Panc1 (cell line): ENCODE data around the gene LONRF2. TPM values are rescaled to one million over a fixed set of nuclear protein-coding genes. Genes with fewer than 3 reads are reported as not detected.

Experiments used
- ATAC-seq: fragments of 200-7000 bp; cut with Tn5 transposase; 2 replicates; pipeline ENCODE4 v1.9.1; 2020; ENCODE audit warnings: mild to moderate bottlenecking, moderate library complexity
- BruUV-seq: library from RNA; stranded (reverse); fragments of 400-500 nt; replicated peaks from 2 replicates; lab custom pipeline; 2021; lab: Mats Ljungman, UMichigan
- CTCF ChIA-PET: fragments of 300-600 bp; sonication (Branson Sonifier 250); formaldehyde crosslinking; loops from one replicate; lab custom pipeline; 2022; ENCODE audit warnings: antibody characterized with exemption; lab: Charles Lee
- POLR2A ChIA-PET: fragments of 300-600 bp; sonication (Branson Sonifier 250); formaldehyde crosslinking; loops from one replicate; lab custom pipeline; 2022; ENCODE audit warnings: antibody characterized with exemption; lab: Charles Lee
- DNase-seq: peaks from one replicate; pipeline ENCODE4 v3.0.0-alpha.2; 2010; ENCODE audit warnings: low read depth, low spot score
- H3K27ac ChIP-seq: 2 replicates; pipeline ENCODE4 v1.5.1; 2011; ENCODE audit warnings: mild to moderate bottlenecking, low read length, inconsistent platforms
- H3K27me3 ChIP-seq: fragments of 200-500 bp; sonication (Bioruptor generic); 2 replicates; pipeline ENCODE4 v1.6.0; 2014; ENCODE audit warnings: low read length, inconsistent platforms; ENCODE audit not compliant: control insufficient read depth, insufficient read depth
- H3K36me3 ChIP-seq: fragments of 200-500 bp; sonication (Bioruptor generic); 2 replicates; pipeline ENCODE4 v1.5.1; 2014; ENCODE audit warnings: inconsistent platforms, mild to moderate bottlenecking, low read length, moderate library complexity; ENCODE audit not compliant: control insufficient read depth, insufficient read depth
- H3K4me1 ChIP-seq: 2 replicates; pipeline ENCODE4 v1.5.1; 2011; ENCODE audit warnings: inconsistent platforms, mild to moderate bottlenecking, low read length, moderate library complexity; ENCODE audit not compliant: control insufficient read depth, insufficient read depth
- H3K4me3 ChIP-seq, 2 experiments: 2 replicates each; pipeline ENCODE4 v1.5.1; 2011 to 2012; ENCODE audit warnings: low read depth in 2 of 2, low read length in 2 of 2, mild to moderate bottlenecking in 2 of 2, inconsistent platforms in 1 of 2, moderate library complexity in 1 of 2
- H3K9me3 ChIP-seq: fragments of 200-500 bp; sonication (Bioruptor generic); 2 replicates; pipeline ENCODE4 v1.5.1; 2014; ENCODE audit warnings: low read depth, mild to moderate bottlenecking, inconsistent platforms, low read length, moderate library complexity; ENCODE audit not compliant: control insufficient read depth, insufficient read depth
- POLR2AphosphoS5 ChIP-seq: IDR thresholded peaks from 2 replicates; pipeline ENCODE4 v1.6.1; 2012; ENCODE audit warnings: mild to moderate bottlenecking, low read depth, low read length, moderate library complexity
- SIN3A ChIP-seq: IDR thresholded peaks from 2 replicates; pipeline ENCODE4 v1.6.1; 2012; ENCODE audit warnings: low read depth, mild to moderate bottlenecking, low read length, moderate library complexity, borderline replicate concordance; ENCODE audit not compliant: insufficient read depth
- TCF7L2 ChIP-seq: IDR thresholded peaks from 2 replicates; pipeline ENCODE4 v1.6.1; 2011; ENCODE audit warnings: mild to moderate bottlenecking, low read depth, low read length, inconsistent platforms
- in situ Hi-C: cut with HindIII; loops from 2 replicates; pipeline ENCODE4 v1.10.0; 2016; ENCODE audit warnings: low sequenced_read_pairs, low pct_unique_long_range_greater_than_20kb
- intact Hi-C: fragments of 100-400 bp; cut with micrococcal nuclease; formaldehyde crosslinking; loops from one replicate; pipeline ENCODE4 v1.10.0; 2022; ENCODE audit not compliant: unreplicated experiment
- total RNA-seq: library from RNA; stranded (reverse); gene quantifications from one replicate; pipeline ENCODE4 v1.2.1, GENCODE V29; 2021; ENCODE audit not compliant: unreplicated experiment
- TF ChIP-seq, protein P1 (sequence below), 2 experiments: IDR thresholded peaks; 2 replicates each; pipeline ENCODE4 v1.6.1; 2011 to 2012; ENCODE audit warnings: low read depth in 2 of 2, control low read depth in 1 of 2, low read length in 1 of 2, mild to moderate bottlenecking in 1 of 2, moderate library complexity in 1 of 2; ENCODE audit not compliant: insufficient read depth in 1 of 2
- TF ChIP-seq, protein P2 (sequence below): fragments of 450-650 bp; IDR thresholded peaks from 2 replicates; pipeline ENCODE4 v1.5.1; 2017; ENCODE audit warnings: mild to moderate bottlenecking

LONRF2 gene
- total RNA-seq, 1 experiment from 2014 or later: 12.9 TPM

DNA sequence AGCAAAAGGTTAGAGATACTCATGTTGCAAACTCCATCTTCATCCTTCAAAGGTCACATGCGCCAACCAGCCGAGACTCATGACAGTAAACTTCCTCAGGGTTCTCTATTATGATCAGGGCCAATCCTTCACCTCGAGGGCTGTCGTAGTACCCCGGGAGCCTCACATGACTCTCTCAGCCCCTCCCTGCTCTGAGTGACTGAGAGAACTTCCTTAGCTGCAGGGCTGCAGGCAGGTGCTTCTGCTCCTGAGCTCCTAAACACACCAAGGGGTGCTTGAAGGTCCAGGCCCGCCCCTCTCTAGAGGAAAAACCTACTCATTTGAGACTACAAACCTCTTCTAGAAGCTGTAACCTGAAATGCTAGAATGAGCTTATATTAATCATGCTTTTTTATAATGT, 48.2 kb downstream of the LONRF2 start:
- no peaks in the 10 kb centered on the region for H3K36me3 ChIP-seq
- H3K4me1 ChIP-seq: no peaks in the 10 kb centered on the region
- TF ChIP-seq, protein P1, sequence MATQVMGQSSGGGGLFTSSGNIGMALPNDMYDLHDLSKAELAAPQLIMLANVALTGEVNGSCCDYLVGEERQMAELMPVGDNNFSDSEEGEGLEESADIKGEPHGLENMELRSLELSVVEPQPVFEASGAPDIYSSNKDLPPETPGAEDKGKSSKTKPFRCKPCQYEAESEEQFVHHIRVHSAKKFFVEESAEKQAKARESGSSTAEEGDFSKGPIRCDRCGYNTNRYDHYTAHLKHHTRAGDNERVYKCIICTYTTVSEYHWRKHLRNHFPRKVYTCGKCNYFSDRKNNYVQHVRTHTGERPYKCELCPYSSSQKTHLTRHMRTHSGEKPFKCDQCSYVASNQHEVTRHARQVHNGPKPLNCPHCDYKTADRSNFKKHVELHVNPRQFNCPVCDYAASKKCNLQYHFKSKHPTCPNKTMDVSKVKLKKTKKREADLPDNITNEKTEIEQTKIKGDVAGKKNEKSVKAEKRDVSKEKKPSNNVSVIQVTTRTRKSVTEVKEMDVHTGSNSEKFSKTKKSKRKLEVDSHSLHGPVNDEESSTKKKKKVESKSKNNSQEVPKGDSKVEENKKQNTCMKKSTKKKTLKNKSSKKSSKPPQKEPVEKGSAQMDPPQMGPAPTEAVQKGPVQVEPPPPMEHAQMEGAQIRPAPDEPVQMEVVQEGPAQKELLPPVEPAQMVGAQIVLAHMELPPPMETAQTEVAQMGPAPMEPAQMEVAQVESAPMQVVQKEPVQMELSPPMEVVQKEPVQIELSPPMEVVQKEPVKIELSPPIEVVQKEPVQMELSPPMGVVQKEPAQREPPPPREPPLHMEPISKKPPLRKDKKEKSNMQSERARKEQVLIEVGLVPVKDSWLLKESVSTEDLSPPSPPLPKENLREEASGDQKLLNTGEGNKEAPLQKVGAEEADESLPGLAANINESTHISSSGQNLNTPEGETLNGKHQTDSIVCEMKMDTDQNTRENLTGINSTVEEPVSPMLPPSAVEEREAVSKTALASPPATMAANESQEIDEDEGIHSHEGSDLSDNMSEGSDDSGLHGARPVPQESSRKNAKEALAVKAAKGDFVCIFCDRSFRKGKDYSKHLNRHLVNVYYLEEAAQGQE (IDR thresholded peaks at IDR 0.05; ENCODE audit: insufficient read depth in 1 of 2, low read depth in 2 of 2, low read length in 1 of 2): no peak
- TF ChIP-seq SIN3A: no peak
- TF ChIP-seq POLR2AphosphoS5: no peak
- TF ChIP-seq, protein P2, sequence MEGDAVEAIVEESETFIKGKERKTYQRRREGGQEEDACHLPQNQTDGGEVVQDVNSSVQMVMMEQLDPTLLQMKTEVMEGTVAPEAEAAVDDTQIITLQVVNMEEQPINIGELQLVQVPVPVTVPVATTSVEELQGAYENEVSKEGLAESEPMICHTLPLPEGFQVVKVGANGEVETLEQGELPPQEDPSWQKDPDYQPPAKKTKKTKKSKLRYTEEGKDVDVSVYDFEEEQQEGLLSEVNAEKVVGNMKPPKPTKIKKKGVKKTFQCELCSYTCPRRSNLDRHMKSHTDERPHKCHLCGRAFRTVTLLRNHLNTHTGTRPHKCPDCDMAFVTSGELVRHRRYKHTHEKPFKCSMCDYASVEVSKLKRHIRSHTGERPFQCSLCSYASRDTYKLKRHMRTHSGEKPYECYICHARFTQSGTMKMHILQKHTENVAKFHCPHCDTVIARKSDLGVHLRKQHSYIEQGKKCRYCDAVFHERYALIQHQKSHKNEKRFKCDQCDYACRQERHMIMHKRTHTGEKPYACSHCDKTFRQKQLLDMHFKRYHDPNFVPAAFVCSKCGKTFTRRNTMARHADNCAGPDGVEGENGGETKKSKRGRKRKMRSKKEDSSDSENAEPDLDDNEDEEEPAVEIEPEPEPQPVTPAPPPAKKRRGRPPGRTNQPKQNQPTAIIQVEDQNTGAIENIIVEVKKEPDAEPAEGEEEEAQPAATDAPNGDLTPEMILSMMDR: no peak
- no peak for TF ChIP-seq TCF7L2
- ChIA-PET POLR2A (no interaction called here), CTCF (no interaction called here)
- ATAC-seq: no peak
- BruUV-seq: no TSS peak
- intact Hi-C loops: no loop called here
- no peaks in the 10 kb centered on the region for H3K9me3 ChIP-seq
- DNase-seq: no peak
- H3K4me3 ChIP-seq: no peak overlapping the region
- in situ Hi-C loops: no loop called here
- H3K27ac ChIP-seq: no peak overlapping the region
- no peaks in the 10 kb centered on the region for H3K27me3 ChIP-seq

DNA sequence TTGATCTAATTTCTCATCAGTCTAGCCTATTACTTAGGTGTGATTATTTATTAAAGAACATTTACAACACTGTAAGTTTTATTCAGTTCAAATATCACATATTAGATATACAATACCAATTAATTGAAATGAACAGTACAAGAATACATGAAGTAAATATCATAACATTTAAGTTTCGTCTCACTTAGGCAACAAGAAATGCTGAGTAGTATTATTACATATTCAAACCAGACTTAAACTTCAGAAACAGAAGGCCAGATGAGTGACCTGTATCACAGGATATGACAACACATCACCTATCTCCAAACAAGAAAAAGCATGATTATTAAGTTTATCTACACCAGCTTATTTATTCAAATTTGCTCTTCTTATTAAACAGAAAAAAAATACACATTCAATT, 48.9 kb downstream of the LONRF2 start:
- BruUV-seq: no TSS peak
- no peaks in the 10 kb centered on the region for H3K4me1 ChIP-seq
- in situ Hi-C loops: no loop called here
- ATAC-seq: no peak
- intact Hi-C loops: no loop called here
- no peaks in the 10 kb centered on the region for H3K27me3 ChIP-seq
- CTCF ChIA-PET: no interaction called here
- POLR2A ChIA-PET: no interaction called here
- DNase-seq: no peak
- no peaks in the 10 kb centered on the region for H3K36me3 ChIP-seq
- no peak overlapping the region for H3K4me3 ChIP-seq
- H3K9me3 ChIP-seq: no peaks in the 10 kb centered on the region
- TF ChIP-seq, protein P1 (IDR thresholded peaks at IDR 0.05; ENCODE audit: insufficient read depth in 1 of 2, low read depth in 2 of 2, low read length in 1 of 2): no peak
- no peak for TF ChIP-seq POLR2AphosphoS5
- no peak for TF ChIP-seq TCF7L2
- no peak for TF ChIP-seq SIN3A
- TF ChIP-seq, protein P2: no peak
- H3K27ac ChIP-seq: no peak overlapping the region
